ENCODE measurements around the gene TRRAP.

GRCh38 chr7:99006739-99007424 lies 128.6 kb downstream of the TRRAP start:
- TF ChIP-seq EP300 (IDR thresholded peaks at IDR 0.05): no peak
- TF ChIP-seq, protein P1, sequence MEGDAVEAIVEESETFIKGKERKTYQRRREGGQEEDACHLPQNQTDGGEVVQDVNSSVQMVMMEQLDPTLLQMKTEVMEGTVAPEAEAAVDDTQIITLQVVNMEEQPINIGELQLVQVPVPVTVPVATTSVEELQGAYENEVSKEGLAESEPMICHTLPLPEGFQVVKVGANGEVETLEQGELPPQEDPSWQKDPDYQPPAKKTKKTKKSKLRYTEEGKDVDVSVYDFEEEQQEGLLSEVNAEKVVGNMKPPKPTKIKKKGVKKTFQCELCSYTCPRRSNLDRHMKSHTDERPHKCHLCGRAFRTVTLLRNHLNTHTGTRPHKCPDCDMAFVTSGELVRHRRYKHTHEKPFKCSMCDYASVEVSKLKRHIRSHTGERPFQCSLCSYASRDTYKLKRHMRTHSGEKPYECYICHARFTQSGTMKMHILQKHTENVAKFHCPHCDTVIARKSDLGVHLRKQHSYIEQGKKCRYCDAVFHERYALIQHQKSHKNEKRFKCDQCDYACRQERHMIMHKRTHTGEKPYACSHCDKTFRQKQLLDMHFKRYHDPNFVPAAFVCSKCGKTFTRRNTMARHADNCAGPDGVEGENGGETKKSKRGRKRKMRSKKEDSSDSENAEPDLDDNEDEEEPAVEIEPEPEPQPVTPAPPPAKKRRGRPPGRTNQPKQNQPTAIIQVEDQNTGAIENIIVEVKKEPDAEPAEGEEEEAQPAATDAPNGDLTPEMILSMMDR (IDR thresholded peaks at IDR 0.05): no peak
- no peak for TF ChIP-seq POLR2A (IDR thresholded peaks at IDR 0.05)
